Measurements from ENCODE around the gene TRAPPC5.

The TRAPPC5 gene

DNA sequence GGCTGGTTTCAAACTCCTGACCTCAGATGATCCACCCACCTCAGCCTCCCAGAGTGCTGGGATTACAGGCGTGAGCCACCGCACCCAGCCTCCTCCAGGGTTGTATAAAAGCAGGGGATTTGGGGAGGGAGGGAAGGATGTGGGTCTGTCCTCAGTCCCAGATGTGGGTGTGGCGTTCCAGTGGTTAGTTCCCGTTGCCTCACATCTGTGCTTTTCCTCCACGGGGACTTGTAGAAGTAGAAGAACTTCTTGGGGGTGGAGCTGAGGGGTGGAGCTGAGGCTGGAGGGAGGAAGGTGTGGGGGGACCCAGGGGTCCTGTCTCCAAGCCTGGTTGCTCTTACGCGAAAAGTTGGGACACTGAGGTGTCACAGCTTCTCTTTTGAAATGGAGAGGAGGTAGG, 4.3 kb upstream of the TRAPPC5 start:
- no peak for FAIRE-seq
- no peak for DNase-seq (ENCODE audit: low spot score)

- no peak for FAIRE-seq
- DNase-seq (ENCODE audit: low spot score) = no peak
Measured at GRCh38 chr19:7676854-7677253, 3.8 kb upstream of the TRAPPC5 start, which contains the start of gene MCEMP1. TSS of gene MCEMP1 (plus strand) at chr19:7677090. CDS start at chr19:7677121, 31 bp downstream.

DNA sequence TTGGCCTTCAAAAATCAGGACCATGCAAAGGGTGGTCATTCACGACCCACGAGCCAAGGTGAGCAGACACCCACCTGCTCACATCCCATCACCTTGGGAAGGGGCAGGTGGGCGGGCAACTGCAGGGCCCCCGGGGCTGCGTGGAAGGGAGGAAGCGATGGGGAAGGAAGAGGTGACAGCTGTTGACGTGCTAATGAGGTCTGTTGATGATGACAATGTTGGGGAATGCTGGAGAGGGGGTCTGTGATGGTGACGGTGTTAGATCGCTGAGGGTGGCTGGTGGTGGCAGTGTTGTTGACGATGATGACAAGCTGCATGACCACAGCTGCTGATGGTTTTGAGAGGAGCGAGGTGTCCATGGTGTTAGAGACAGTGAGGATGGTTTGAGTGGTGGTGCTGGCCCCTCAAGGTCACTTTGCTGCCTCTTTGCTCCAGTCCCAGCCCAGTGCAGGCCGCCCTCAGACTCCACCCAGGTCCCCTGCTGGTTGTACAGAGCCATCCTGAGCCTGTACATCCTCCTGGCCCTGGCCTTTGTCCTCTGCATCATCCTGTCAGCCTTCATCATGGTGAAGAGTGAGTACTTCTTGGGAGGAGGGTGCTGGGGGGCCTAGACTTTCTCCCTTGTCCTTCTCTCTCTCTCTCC, 2.8 kb upstream of the TRAPPC5 start:
- DNase-seq (ENCODE audit: low spot score) (no peak), FAIRE-seq (no peak)

GRCh38 chr19:7678971-7679751, 1.5 kb upstream of the TRAPPC5 start:
- DNase-seq (ENCODE audit: low spot score) = no peak
- no peak for FAIRE-seq

GRCh38 chr19:7679771-7680605, 645 bp upstream of the TRAPPC5 start:
- FAIRE-seq (no peak), DNase-seq (ENCODE audit: low spot score) (no peak)

GRCh38 chr19:7681340-7682174, 924 bp downstream of the TRAPPC5 start:
- DNase-seq (ENCODE audit: low spot score) (peak; percentile 62), FAIRE-seq (no peak)

GRCh38 chr19:7682175-7682855, 1.7 kb downstream of the TRAPPC5 start:
- no peak for FAIRE-seq
- DNase-seq (ENCODE audit: low spot score) = no peak

DNA sequence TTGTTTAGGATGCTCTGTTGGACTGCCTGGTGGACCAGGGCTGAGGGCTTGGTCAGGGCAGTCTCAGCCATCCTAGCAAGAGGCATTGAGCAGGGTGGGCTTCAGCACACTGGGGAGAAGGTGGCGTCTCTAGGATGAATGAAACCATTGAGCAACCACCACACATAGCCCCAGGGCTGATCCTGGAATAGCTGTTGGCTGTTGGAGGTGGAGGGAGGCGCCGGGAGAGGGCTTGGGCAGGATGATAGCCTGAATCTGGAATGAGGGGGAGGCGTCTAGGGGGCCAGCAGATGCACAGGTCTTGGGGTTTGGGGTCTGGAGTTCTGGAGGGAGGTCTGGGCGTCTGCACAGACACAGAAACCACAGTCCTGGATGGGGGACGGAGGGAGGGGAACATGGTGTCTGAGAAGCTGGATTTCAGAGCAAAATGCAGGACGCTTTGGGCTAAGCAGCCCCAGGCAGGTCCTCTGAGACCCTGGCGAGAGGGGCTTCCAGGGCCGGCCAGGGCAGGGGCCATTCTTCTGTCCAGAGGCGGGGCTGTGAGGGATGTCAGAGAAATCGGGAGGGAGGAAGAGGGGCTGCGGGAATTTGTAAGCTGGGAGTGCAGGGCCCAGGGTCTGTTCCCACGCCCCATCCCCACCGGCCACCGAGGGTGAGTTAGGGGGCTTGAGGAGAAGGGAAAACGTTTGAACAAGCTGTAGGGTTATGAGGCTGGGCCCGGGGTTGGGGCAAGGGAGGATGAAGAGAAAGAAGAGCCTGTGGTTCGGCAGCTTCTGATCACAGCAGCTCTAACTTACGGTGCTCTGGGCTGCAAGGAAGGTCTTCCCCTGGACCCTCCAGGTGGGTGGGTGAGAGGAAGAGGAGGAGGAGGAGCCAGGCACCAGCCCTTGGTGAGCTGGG, 5.2 kb downstream of the TRAPPC5 start:
- no peak for DNase-seq (ENCODE audit: low spot score)
- FAIRE-seq = no peak

GRCh38 chr19:7687177-7687576, 6.5 kb downstream of the TRAPPC5 start:
- DNase-seq (ENCODE audit: low spot score) (no peak), FAIRE-seq (no peak)

DNA sequence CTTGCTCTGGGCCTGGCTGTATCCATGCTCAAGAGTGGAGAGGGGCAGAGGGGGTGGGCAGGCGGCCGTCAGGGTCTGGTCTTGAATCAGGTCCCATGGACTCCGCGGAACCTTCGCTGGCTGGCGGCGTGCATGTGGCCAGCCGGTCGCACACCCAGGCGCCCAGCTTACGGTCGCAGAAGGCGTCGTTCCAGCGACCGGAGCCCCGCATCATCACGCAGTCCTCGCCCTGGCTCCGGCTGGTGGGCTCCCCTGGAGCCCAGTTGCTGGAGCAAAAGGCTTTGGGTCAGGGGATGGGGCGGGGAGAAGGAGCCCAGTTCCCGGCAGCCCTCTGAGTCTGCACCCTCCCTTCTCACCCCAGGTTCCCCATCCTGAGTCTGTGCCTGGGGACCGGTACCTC, 8.5 kb downstream of the TRAPPC5 start:
- FAIRE-seq (no peak), DNase-seq (ENCODE audit: low spot score) (no peak)

GRCh38 chr19:7690779-7691258, 10.2 kb downstream of the TRAPPC5 start:
- no peak for DNase-seq (ENCODE audit: low spot score)
- FAIRE-seq = no peak

- DNase-seq (ENCODE audit: low spot score) (no peak), FAIRE-seq (no peak)
Measured at GRCh38 chr19:7691497-7691896, 10.9 kb downstream of the TRAPPC5 start.

DNA sequence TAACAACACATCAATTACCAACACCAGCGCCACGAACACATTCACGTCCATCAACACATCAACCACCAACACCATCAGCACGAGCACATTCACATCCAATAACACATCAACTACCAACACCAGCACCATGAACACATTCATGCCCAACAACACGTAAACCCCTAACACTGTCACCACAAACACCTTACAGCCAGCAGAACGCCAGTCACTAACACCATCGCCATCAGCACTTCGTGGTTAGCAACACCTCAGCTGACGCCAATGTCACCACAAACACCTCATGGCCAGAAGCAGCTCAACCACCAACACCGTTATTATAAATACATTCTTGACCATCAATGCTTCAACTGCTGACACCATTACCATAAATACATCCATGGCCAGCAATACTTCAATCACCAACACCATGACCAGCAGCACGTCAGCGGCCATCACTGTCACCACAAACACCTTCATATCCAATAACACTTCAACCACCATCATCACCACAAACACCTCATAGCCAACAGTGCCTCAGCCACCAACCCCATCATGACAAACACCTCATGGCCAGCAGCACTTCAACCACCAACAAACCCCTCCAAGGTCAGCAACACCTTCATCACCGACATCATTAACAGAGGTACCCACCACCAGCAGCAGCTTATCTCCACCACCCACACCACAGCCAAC, 11.9 kb downstream of the TRAPPC5 start:
- FAIRE-seq = no peak
- DNase-seq (ENCODE audit: low spot score) = no peak

DNA sequence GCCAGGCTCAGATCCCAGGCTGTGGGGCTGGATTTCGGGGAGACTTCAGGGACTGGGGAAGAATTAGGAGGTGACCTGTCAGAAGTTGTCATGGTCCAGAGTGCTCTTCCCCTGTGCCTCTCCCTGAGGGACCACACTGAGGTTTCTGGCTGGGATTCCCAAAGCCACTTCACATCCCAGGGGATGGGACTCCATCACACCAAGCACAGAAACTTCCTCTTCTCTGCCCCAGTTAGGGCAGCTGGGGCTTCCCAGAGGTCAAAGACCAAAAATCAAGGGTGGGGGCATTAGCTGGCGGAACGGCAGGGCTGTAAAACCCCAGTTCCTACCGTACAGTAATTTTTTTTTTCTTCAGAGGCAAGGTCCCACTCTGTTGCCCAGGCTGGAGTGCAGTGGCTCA, 13.9 kb downstream of the TRAPPC5 start:
- DNase-seq (ENCODE audit: low spot score) = no peak
- FAIRE-seq = no peak

- no peak for FAIRE-seq
- no peak for DNase-seq (ENCODE audit: low spot score)
Measured at GRCh38 chr19:7697721-7698287, 17.2 kb downstream of the TRAPPC5 start.

GRCh38 chr19:7698583-7698982, 17.9 kb downstream of the TRAPPC5 start:
- FAIRE-seq = no peak
- no peak for DNase-seq (ENCODE audit: low spot score)

DNA sequence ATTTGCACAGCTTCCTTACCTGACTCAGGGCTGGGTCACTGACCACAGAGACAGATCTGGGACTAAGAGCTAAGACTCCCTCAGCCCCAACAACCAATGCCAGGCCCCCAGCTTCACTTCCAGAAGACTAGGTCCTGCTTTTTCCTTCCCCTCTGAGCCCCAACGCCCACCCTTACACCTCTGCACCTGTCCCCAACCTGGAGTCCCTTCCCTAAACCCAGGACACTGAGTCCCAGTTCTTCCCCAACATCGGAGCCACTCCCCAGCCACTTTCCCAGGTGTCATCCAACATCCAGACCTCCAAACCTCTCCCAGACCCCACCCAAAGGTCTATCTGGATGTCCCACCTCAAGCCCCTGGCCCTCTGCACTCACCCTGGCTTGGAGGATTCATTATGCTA, 18.4 kb downstream of the TRAPPC5 start:
- DNase-seq (ENCODE audit: low spot score) = no peak
- FAIRE-seq = no peak
